Ectodermal cell (in vitro differentiated cells): ENCODE results near the gene SPINDOC. TPM values are rescaled to one million over a fixed set of nuclear protein-coding genes. Genes with fewer than 3 reads are reported as not detected.

Experiments used
- H3K27ac ChIP-seq: 2 replicates; pipeline ENCODE4 v1.7.0; 2013; ENCODE audit warnings: mild to moderate bottlenecking, low read depth, low read length; ENCODE audit not compliant: insufficient read depth, poor library complexity, severe bottlenecking
- H3K27me3 ChIP-seq: 2 replicates; pipeline ENCODE4 v1.7.0; 2013; ENCODE audit warnings: mild to moderate bottlenecking, low read length; ENCODE audit not compliant: insufficient read depth, control insufficient read depth, poor library complexity, severe bottlenecking
- H3K36me3 ChIP-seq: one replicate; pipeline ENCODE4 v1.7.0; 2013; ENCODE audit warnings: low read length; ENCODE audit not compliant: control insufficient read depth, insufficient read depth
- H3K4me1 ChIP-seq: one replicate; pipeline ENCODE4 v1.7.0; 2013; ENCODE audit warnings: low read length; ENCODE audit not compliant: control insufficient read depth, insufficient read depth
- H3K4me3 ChIP-seq: 2 replicates; pipeline ENCODE4 v1.7.0; 2013; ENCODE audit warnings: low read depth, low read length, control low read depth; ENCODE audit not compliant: insufficient read depth
- H3K9me3 ChIP-seq: 2 replicates; pipeline ENCODE4 v1.7.0; 2013; ENCODE audit warnings: mild to moderate bottlenecking, low read length, moderate library complexity; ENCODE audit not compliant: control insufficient read depth
- WGBS, 2 experiments: methylation state at CpG; one replicate each; pipeline ENCODE4 v1.1.7; 2013; ENCODE audit warnings: missing lambda C conversion rate in 2 of 2; 5-methylcytosine and 5-hydroxymethylcytosine counted together
- polyA plus RNA-seq, 4 experiments: library from polyadenylated mRNA; stranded (reverse); fragments of 50-300 nt; gene quantifications; one replicate each; pipeline ENCODE4 v1.2.3, GENCODE V29; 2013

SPINDOC gene, protein sequence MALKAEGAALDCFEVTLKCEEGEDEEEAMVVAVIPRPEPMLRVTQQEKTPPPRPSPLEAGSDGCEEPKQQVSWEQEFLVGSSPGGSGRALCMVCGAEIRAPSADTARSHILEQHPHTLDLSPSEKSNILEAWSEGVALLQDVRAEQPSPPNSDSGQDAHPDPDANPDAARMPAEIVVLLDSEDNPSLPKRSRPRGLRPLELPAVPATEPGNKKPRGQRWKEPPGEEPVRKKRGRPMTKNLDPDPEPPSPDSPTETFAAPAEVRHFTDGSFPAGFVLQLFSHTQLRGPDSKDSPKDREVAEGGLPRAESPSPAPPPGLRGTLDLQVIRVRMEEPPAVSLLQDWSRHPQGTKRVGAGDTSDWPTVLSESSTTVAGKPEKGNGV
- 86.7 TPM for polyA plus RNA-seq (2013, experiment 1 of 4)
- polyA plus RNA-seq (2013, experiment 2 of 4): 87.0 TPM
- polyA plus RNA-seq (2013, experiment 3 of 4): 59.7 TPM
- 64.9 TPM for polyA plus RNA-seq (2013, experiment 4 of 4)

DNA sequence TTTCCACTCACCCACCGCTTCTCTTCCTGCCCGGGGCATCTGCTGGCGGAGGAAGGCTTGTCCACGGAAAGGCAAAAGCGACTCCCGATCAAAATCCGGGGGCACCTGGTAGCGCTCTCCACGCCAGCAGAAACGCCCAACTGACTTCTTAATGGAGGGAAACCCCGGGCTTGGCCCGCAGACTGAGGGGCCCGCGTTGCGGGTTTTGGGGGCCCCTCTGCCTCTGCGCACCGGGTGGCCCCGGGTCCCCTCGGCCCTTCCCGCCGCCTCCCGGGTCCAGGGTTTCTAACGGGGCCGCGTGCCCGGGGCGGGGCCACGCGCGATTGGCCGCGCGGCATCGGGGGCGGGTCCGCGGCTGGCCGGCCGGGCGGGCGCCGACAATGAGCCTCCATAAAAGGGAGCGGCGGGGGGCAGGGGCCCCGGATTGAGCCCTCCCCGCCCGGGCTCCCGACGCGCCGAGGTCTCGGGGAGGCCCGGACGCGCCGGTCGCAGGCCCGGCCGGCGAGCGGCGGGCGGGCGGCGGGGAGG lies at the start of gene SPINDOC:
Gene SPINDOC, plus strand, starts transcription at position 422 of the 528 bp plus-strand sequence. CDS start 231 bp downstream, outside the sequence.
- no peaks in the 10 kb centered on the region for H3K9me3 ChIP-seq

DNA sequence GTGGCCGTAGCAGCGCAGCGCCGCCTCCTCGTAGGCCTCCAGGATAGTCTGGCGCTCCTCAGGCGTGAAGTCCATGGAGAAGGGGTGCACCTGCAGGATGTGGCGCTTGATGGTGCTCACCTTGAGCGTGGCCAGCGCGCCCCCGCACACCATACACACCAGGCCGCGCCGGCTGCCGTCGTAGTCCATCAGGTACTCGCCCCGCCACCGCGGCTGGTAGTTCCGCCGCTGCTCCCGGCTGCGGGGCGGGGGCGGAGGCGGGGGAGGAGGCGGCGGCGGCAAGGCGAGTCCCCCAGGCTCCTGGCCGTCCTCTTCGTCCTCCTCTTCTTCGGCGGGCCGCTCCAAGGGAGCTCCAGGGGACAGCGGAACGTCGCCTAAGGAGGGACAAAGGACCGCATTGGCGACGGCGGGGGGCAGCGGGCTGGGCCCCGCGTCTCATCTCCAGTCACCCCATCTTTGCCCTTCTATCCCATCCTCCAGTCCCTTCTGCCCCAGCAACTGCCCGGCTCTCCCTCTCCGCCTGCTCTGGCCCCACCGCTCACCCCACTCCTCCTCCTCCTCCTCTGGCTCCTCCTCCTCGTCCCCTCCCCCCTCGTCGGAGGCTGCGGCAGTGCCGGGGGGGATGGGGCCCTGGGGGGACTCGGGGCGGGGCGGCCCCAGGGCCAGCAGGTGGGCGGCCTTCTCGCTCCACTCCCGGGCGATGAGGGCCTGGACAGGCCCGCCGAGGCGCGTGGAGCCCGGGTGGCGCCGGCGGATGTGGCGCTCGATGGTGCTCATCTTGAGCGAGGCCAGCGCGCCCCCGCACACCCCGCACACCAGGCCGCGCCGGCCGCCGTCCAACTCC lies 49.5 kb upstream of the SPINDOC start:
- no peaks in the 10 kb centered on the region for H3K9me3 ChIP-seq
- H3K27ac ChIP-seq: peak overlapping the region; percentile 73
- H3K27me3 ChIP-seq: no peaks in the 10 kb centered on the region
- peak overlapping the region; percentile 62 for H3K4me3 ChIP-seq
- WGBS, 2 experiments: 1% methylated on average over 82 of the region's 82 CpGs
- peaks cover 42% of the 10 kb centered on the region for H3K4me1 ChIP-seq
- H3K36me3 ChIP-seq: no peaks in the 10 kb centered on the region

More for the DNA sequence above, at the start of gene SPINDOC:
- H3K27ac ChIP-seq: peak within 1 kb of the TSS; percentile 38
- peaks cover 20% of the 10 kb centered on the region for H3K4me1 ChIP-seq
- peaks cover 20% of the 10 kb centered on the region for H3K36me3 ChIP-seq
- WGBS, 2 experiments: 0 to 1% methylated on average over 65 of the region's 65 CpGs
- no peaks in the 10 kb centered on the region for H3K27me3 ChIP-seq
- H3K4me3 ChIP-seq: peak within 1 kb of the TSS; percentile 98

DNA sequence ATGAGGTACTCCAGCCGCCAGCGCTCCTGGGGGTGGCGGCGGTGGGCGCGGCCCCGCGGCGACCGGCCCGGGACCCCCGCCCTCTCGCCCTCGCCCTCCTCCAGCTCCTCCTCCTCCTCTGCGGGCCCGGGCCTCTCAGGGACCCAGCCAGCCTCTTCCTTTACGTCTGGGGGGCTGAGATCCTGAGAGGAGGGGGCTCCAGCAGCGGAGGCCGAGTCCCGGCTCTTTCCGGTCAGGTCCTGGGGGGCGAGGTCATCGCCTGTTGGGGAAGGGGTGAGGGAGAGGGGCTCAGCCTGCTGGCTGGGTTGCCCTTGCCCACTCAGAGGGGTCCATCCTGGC lies 48.9 kb upstream of the SPINDOC start:
- Histone ChIP-seq H3K4me1 (peaks cover 42% of the 10 kb centered on the region), H3K27ac (peak overlapping the region; percentile 73), H3K27me3 (peaks cover 1% of the 10 kb centered on the region), H3K9me3 (no peaks in the 10 kb centered on the region), H3K36me3 (no peaks in the 10 kb centered on the region), H3K4me3 (peak overlapping the region; percentile 62)
- 8 to 10% methylated on average over 23 of the region's 23 CpGs for WGBS, 2 experiments

DNA sequence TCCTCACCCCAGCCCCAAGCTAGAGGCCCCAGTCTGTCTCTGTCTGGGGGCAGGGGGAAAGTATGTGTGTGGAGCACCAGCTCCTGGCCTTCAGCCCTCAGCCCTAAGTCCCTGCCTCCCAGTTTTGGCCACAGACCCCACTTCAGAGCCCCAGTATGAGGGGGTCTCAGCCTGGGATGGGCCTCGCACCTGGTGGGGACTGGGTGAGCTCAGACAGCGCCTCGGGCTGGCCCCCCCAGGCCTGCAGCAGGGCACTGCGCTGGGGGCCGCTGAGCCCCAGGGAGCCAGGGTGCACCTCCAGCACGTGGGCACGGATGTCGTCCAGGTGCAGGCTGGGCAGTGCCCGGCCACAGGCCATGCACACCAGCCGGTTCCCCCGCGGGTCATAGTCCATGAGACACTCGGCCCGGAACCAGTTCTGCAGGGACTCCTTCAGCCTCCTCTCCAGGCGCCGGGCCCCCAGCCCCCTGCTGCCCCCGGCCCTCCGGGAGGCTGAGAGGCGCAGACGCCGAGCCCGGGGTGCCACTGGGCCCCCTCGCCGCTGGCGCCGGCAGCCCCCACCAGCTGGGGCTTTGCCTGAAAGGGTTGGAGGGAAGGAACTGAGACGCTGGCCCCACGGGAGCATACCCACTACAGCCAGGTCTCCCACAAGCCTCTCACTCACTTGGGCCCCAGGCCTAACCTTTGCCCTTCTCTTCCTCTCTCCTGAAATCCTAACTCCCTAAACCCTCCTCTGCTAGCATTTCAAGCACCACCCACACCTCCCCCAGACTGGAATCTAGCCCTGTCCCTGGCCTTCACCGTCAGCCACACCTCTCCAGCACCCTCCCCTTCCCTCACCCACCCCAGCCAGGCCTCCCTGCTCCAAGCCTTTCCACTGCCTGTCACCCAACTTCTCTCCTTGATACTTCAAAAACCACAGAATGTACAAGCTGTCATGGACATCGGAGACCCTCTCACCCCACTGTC lies 48.3 kb upstream of the SPINDOC start:
- no peaks in the 10 kb centered on the region for H3K36me3 ChIP-seq
- H3K9me3 ChIP-seq: no peaks in the 10 kb centered on the region
- H3K4me3 ChIP-seq: peak overlapping the region; percentile 62
- peaks cover 42% of the 10 kb centered on the region for H3K4me1 ChIP-seq
- H3K27ac ChIP-seq: no peak overlapping the region
- WGBS, 2 experiments: 71 to 77% methylated on average over 30 of the region's 30 CpGs
- H3K27me3 ChIP-seq: peaks cover 7% of the 10 kb centered on the region

DNA sequence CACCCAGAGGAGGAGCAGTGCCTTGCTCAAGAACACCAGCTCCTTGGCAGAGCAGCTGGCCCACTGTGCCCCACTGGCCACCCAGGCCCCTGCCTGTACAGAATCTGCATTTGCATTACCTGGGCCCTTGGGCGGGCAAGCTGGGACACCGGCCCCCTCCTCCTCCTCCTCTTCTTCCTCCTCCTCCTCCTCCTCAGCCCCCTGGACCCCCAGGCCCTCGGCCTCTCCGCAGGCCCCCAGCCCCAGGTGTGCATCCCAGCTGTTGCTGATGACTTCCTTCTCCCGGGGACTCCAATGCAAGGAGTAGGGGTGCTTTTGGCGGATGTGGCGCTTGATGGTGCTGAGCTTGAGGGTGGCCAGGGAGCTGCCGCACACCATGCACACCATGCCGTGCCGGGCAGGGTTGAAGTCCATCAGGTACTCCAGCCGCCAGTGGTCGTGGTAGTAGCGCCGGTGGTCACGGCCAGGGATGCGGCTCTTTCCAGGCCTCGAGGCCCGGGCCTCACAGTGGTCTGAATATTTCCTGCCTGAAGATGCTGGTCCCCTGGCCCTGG lies 47.5 kb upstream of the SPINDOC start:
- peaks cover 15% of the 10 kb centered on the region for H3K27me3 ChIP-seq
- H3K36me3 ChIP-seq: no peaks in the 10 kb centered on the region
- no peak overlapping the region for H3K27ac ChIP-seq
- no peak overlapping the region for H3K4me3 ChIP-seq
- peaks cover 42% of the 10 kb centered on the region for H3K4me1 ChIP-seq
- WGBS, 2 experiments: 86% methylated on average over 18 of the region's 18 CpGs
- H3K9me3 ChIP-seq: no peaks in the 10 kb centered on the region

DNA sequence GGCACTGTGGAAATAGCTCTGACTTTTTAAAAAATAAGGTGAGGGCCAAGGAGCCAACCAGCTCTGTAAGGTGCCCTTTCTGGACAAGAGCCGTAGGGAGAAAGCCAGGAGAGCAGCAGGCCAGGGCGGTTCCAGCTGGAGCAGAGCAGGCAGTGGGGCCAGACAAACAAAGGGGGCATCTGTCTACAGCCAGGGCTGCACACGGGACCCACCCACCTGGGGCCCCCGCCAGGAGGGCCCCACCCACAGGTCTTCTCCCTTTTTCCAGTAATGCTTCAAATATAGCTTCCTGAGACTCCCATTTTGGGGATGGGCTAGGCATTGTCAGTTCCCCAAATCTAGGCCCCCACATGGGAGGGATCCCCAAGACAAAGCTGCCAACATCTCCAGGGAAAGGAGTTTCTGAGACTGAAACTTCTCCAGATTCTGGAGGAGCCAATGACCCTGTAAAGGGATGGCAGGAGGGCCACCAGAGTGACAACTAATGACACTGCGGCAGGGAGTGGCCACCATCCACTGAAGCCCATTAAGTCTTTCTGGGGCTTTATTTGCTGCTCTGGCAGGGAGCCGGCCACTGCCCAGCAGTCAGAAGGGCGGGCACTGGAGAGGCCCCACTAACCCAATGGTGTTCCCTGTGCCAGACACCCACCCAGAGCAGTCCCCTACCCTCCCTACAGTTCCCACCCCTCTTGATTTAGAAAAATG lies 46.6 kb upstream of the SPINDOC start:
- peaks cover 38% of the 10 kb centered on the region for H3K4me1 ChIP-seq
- peaks cover 19% of the 10 kb centered on the region for H3K27me3 ChIP-seq
- no peaks in the 10 kb centered on the region for H3K9me3 ChIP-seq
- H3K36me3 ChIP-seq: no peaks in the 10 kb centered on the region
- H3K4me3 ChIP-seq: peak overlapping the region; percentile 80
- H3K27ac ChIP-seq: no peak overlapping the region
- WGBS, 2 experiments: 57 to 64% methylated on average over 7 of the region's 7 CpGs

DNA sequence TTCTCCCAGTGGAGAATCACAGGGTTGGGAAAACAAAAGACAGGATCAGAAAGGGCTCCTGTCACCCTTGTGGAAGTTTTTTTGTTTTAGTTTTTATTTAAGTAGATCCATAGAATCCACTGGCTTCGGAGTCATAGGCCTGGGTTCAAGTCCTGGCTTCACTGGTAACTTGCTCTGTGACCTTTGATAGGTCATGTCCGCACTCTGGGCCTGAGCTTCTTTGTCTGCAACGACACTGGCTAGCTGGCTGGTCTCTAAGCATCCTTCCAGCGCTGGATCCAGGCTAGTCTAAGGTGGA lies 46.0 kb upstream of the SPINDOC start:
- H3K4me1 ChIP-seq: peaks cover 38% of the 10 kb centered on the region
- 15 to 17% methylated on average over 4 of the region's 4 CpGs for whole genome bisulfite sequencing, 2 experiments
- H3K4me3 ChIP-seq: peak overlapping the region; percentile 80

DNA sequence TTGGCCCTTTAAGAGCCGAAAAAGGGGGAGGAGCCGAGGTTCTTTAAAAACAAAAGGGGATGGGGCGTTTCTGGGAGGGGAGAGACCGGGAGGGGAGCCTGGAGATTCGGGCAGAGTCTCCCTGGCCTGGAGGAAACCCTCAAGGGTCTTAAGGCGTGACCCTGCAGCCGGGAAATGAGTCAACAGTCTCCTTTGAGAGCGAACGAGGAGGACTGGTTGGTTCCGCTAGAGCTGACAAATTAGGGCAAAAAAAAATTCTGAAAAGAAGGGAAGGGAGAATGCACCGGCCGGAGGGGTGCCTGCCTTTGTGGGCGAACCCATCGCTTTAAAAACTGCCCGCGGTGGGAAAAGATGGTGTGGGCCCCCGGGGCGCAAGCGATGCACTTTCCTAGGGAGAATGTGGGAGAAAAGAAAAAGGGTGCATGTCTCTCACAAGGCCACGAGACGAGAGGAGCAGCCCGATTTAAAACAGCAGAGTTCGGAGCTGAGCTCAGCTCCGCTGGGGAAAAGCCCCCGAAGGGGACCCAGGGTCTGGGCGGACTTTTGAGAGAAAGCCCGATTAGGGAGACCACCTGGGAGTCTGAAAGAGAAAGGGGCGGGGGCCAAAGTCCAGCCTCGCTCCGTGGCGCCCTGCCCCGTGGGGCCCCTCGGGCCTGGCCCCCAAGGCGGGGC lies 45.6 kb upstream of the SPINDOC start:
- no peaks in the 10 kb centered on the region for H3K9me3 ChIP-seq
- H3K4me3 ChIP-seq: peak overlapping the region; percentile 80
- 1% methylated on average over 34 of the region's 34 CpGs for WGBS, 2 experiments
- peak overlapping the region; percentile 88 for H3K27ac ChIP-seq
- no peaks in the 10 kb centered on the region for H3K36me3 ChIP-seq
- H3K27me3 ChIP-seq: peaks cover 19% of the 10 kb centered on the region
- H3K4me1 ChIP-seq: peaks cover 38% of the 10 kb centered on the region

More for the DNA sequence above, 46.0 kb upstream of the SPINDOC start:
- H3K27me3 ChIP-seq: peaks cover 19% of the 10 kb centered on the region
- no peak overlapping the region for H3K27ac ChIP-seq
- no peaks in the 10 kb centered on the region for H3K36me3 ChIP-seq
- H3K9me3 ChIP-seq: no peaks in the 10 kb centered on the region
